HG03521 (cell line): ENCODE data around the gene PRRX2.

Experiments used
- ATAC-seq: cut with Tn5 transposase; IDR thresholded peaks from one replicate; pipeline ENCODE4 v1.9.1; 2021; ENCODE audit warnings: mild to moderate bottlenecking, moderate library complexity; ENCODE audit not compliant: unreplicated experiment

Gene PRRX2

DNA sequence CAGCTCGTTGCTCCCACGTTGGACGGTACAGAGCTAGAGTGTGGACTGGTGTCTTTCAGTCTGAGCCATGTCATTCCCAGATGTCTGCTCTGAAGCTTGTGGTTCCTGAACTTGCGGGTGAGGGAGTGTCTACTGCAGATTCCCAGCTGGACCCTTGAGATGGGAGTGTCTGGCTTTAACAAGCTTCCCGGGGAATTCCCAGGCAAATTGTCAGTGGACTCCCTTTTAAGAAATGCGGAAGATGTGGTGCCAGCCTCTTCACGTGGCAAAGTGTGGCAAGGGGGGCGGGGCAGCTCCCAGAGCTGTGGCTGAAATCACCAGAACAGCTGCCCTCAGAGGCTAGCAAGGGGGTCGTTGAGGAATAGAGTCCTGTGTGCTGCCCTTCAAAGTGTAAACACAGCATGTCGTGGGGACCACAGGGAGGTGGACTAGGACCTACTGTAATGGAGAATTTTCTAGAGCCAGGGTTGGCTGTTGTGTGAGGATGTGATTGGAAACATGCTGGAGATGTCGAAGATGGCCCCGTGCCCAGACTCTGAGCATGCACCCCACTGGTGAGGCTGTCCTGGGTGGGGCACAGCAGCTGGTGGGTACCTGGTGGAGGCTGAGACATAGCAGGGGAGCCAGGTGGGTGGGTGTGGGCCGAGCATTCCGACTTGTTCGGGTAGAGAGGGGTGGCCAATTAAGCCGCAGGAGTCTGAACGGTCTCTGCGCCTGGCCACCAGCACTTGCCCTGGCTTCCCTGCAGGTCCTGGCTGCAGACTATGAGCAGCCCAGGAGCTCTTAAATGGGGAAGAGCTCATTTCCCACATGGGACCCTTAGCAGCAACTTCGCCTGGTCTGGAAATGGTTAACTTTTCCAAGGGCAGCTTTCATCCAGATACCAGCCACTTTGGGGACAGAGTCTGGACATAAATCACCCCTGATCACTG, 37.4 kb downstream of the PRRX2 start:
- no peak for ATAC-seq

DNA sequence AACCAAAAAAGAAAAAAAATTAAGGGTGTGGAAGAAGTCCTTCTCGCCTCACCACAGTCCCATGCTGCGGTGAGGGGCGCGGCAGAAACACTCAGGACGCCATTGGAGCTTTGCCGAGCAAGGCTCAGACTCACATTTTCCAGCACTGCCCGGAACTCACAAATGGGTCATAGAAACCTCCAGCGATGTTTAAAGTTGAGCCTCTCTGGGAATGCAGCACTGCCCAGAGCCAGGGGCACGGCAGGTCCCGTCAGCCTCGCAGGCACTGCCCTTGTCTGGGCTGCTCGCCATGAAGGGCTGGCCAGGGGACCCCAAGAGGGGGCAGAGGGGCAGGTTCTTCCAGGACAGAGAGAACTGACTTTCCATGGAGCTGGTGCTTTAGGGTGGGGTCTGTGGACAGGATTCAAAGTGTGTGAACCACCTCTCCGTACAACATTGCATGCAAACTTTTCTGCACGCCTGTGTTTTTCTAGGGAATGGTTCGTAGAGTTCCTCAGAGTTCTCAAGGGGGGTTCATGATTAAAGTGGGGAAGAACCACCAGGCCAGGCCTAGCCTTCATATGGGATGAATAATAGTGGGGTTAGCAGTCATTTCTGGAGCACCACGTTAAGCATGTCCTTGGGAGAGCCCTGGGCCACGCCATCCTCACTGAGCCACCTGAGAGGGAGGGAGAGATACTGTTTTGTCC, 38.4 kb downstream of the PRRX2 start:
- ATAC-seq, result no peak

DNA sequence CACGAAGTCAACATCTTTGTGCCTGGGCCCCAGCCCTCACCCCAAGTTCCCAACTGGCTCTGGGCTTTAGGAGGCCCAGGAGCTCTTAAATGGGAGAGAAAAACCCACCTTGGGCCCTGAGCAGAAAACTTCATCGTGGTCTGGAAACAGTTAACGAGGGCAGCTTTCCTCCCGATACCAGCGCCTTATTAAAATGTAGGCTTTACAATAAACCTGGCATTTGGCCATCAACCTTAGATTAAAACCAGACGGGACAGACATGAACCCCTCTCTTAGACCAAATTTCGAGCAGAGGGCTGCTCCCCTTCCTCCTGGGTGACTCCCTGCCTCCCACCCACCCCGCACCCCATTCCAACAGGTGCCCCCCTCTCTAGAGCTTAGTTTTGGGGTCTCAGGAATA, 39.4 kb downstream of the PRRX2 start:
- ATAC-seq, result no peak

GRCh38 chr9:129708793-129709192, 43.3 kb downstream of the PRRX2 start:
- ATAC-seq, result no peak

- no peak for ATAC-seq
Observed at GRCh38 chr9:129709438-129710168, 44.2 kb downstream of the PRRX2 start.

- ATAC-seq, result no peak
Observed at GRCh38 chr9:129710169-129710453, 44.7 kb downstream of the PRRX2 start.

DNA sequence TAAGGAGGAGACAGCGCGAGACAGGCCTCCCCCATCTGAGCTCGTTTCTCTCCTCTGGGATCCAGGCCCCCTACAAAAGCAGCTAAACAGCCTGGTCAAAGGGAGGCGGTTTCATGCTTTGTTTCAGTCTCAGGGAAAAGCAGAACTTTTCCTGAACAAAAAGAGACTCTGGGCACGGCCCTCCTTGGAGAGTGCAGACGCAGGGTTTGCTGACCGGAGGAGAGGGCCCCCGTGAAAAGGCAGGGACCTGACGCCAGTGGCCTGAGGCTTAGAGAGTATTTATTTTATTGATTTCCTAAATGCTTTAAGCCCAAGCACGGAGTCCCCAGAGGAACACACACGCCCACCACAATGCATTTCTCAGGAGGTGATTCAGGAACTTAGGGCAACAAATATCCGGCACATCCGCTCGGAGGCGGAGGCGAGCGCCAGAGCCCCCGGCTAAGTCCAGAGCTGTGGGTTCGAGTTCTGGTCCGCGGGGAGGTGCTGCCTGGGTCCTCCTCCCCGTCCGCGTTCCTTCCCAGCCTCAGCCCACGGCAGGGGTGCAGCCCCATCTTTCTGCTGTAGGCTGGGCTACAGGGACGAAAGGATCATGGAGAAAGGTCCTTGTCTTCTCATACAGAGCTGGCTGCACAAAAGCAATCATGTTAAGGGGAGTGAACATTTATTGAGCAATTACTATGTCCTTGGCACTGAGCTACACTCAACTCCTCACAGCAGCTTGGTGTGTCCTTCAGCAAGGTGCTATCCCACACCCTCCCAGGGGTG, 47.4 kb downstream of the PRRX2 start:
- ATAC-seq, result no peak

GRCh38 chr9:129713402-129713679, 47.9 kb downstream of the PRRX2 start:
- ATAC-seq, result no peak

GRCh38 chr9:129714511-129715061, 49.1 kb downstream of the PRRX2 start:
- ATAC-seq, result no peak

- no peak for ATAC-seq
Observed at GRCh38 chr9:129716091-129716490, 50.6 kb downstream of the PRRX2 start.

- no peak for ATAC-seq
Observed at GRCh38 chr9:129717991-129718390, 52.5 kb downstream of the PRRX2 start.

DNA sequence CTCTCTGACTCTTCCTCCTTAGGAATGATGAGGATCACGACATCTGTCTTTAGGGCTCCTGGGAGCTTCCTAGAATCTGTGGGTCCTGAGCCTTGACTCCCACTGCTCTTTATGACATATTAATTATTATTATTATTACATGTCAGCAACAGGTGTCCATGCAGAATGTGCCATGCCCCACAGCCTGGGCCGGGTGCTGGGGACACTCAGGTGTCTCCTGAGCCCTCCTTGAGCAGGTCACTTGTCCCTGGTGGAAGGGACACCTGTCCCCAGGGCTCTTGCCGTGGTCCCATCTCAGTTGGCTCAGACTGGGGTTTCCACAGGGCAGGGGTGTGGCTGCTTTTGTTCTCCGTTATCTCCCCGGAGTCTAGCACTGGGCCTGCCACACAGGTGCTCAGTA, 53.2 kb downstream of the PRRX2 start:
- no peak for ATAC-seq

GRCh38 chr9:129719135-129719534, 53.7 kb downstream of the PRRX2 start:
- no peak for ATAC-seq

DNA sequence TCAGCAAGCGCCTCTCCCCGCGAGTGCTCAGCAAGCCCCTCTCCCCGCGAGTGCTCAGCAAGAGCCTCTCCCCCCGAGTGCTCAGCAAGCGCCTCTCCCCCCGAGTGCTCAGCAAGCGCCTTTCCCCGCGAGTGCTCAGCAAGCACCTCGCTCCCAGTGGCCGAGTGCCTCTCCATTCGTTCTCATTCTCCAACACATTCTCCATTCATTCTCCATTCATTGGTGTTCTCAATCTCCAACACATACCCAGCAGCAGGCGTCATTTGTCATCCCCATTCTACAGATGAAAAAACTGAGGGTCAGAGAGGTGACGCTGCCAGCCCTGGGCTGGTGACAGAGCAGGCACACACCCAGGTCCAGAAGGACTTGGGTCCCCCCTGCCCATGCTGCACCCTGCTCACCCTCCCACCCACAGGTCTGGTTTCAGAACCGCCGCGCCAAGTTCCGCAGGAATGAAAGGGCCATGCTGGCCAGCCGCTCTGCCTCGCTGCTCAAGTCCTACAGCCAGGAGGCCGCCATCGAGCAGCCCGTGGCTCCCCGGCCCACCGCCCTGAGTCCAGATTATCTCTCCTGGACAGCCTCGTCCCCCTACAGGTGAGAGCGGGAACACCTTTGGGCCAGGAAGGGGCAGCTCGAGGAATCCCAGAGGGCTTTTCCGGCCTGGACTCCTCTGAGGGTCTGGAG, 54.9 kb downstream of the PRRX2 start:
- no peak for ATAC-seq

DNA sequence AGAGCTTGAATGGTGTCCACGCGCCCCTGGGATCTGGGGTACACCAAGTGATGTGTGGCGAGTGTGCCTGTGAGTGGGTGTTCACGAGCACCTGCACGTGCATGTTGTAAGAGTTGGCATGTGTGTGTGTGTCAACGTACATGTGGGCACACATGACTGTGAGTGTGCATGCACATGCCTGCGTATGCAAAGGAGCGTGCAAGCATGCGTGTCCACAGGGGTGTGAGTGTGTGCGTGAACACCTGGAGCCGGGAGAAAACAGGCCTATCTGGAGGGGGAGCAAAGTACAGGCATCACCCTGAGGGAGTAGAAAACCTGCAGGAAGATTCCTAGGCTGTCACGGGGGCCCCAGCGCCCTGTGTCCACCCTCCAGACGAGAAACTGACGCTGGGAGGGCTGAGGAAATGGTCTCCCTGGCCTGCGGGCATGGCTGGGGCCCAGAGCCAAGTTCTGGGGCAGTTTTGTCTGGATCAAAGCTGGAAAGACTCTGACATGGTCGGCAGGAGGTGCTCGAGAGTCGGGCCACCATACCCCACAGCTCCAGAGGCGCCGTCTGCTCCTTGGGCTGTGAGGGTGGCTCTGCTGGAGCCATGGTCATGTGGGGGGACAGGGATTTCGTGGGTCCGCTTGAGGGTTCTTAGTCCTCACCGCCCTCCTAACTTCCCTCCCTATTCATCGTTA, 55.6 kb downstream of the PRRX2 start:
- ATAC-seq, result no peak

DNA sequence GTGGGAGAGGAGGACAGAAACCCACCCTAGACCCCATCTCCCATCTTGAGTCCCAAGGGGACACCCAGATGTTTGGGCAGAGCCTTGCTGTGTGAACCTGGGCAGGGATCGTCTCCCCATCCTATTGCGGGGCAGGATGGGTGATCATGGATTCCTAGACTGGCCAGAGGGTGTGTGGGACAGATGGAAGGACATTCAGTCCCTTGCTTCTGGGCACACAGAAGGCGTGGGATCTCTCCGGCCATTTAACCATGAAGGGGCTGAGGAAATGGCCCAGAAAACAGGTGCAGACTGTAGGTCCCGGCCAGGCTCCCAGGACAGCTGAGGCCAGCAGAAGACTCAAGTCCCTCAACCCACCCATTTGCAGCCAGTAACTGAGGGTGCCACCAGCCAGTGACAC, 57.5 kb downstream of the PRRX2 start:
- ATAC-seq, result no peak

- ATAC-seq, result no peak
Observed at GRCh38 chr9:129724456-129725190, 59.2 kb downstream of the PRRX2 start.

DNA sequence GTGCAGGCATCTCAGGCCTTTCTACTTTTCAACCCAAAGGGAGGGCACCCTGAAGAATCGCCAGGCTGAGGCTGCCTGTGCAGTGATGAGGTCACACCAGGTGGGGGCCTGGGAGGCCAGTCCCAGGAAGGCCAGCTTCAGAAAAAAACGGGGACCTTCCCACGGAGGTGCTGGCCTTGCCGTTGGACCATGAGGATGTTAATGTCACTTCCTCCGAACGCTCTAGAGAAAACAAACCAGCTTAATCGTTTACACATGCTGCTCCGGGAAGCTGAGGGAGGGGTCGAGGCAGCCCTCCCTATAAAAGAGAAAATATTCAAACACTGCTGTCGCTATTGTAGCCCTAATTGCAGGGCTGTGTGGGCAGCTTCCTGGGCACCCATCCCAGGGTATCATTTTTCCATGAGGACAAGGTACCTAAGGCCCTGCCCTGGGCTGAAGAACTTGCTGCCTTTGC, 60.4 kb downstream of the PRRX2 start:
- ATAC-seq, result no peak
